NCI-H510A (cell line): Measurements from ENCODE around the gene PLCG1.

ENCODE experiments used
- DNase-seq: peaks from one replicate; lab custom pipeline; 2025; lab: John Stamatoyannopoulos, UW

Gene PLCG1

GRCh38 chr20:41167481-41168253 is 30.3 kb downstream of the PLCG1 start:
- DNase-seq, result no peak

GRCh38 chr20:41168281-41169161 is 31.2 kb downstream of the PLCG1 start:
- DNase-seq, result no peak

- no peak for DNase-seq
Measured at GRCh38 chr20:41169162-41169690, 31.9 kb downstream of the PLCG1 start.

- DNase-seq, result no peak
Measured at GRCh38 chr20:41169791-41170351, 32.5 kb downstream of the PLCG1 start.

- no peak for DNase-seq
Measured at GRCh38 chr20:41170386-41171105, 33.2 kb downstream of the PLCG1 start.

GRCh38 chr20:41171736-41172295 is 34.5 kb downstream of the PLCG1 start:
- no peak for DNase-seq

- no peak for DNase-seq
Measured at GRCh38 chr20:41172296-41173140, 35.2 kb downstream of the PLCG1 start.

GRCh38 chr20:41173161-41173721 is 35.9 kb downstream of the PLCG1 start:
- DNase-seq, result peak; percentile 21

- DNase-seq, result no peak
Measured at GRCh38 chr20:41173791-41174341, 36.5 kb downstream of the PLCG1 start.

- no peak for DNase-seq
Measured at GRCh38 chr20:41174373-41174772, 37.0 kb downstream of the PLCG1 start.

GRCh38 chr20:41174782-41175181 is 37.4 kb downstream of the PLCG1 start:
- no peak for DNase-seq

GRCh38 chr20:41175201-41175651 is 37.9 kb downstream of the PLCG1 start:
- no peak for DNase-seq

GRCh38 chr20:41175727-41176330 is 38.5 kb downstream of the PLCG1 start:
- DNase-seq, result no peak

- no peak for DNase-seq
Measured at GRCh38 chr20:41176711-41177552, 39.6 kb downstream of the PLCG1 start.

- DNase-seq, result no peak
Measured at GRCh38 chr20:41177636-41178035, 40.3 kb downstream of the PLCG1 start.

GRCh38 chr20:41178495-41178894 is 41.2 kb downstream of the PLCG1 start:
- no peak for DNase-seq

GRCh38 chr20:41178904-41179432 is 41.6 kb downstream of the PLCG1 start:
- DNase-seq, result no peak

GRCh38 chr20:41179961-41180360 is 42.6 kb downstream of the PLCG1 start:
- DNase-seq, result no peak
